GM12892 (cell line): Measurements from ENCODE around the gene TMEM266.

Experiments used
- POLR2A ChIP-seq: IDR thresholded peaks from 2 replicates; pipeline ENCODE4 v1.6.1; 2011; ENCODE audit warnings: low read depth, low read length, control low read depth
- POLR2AphosphoS5 ChIP-seq: IDR thresholded peaks from 2 replicates; pipeline ENCODE4 v1.6.1; 2011; ENCODE audit warnings: low read depth, low read length, control low read depth

- TF ChIP-seq POLR2AphosphoS5 (no peak), POLR2A (no peak)
These were observed 93.7 kb downstream of the TMEM266 start for GRCh38 chr15:76153241-76154197.
